ENCODE measurements around the gene TMIGD1. TPM values are rescaled to one million over a fixed set of nuclear protein-coding genes. Genes with fewer than 3 reads are reported as not detected.

TMIGD1 gene
- total and polyA plus RNA-seq, 2 of the 13 experiments (the other 11 are each of a cell fraction or from before 2014, with no cell fraction given), result not detected

DNA sequence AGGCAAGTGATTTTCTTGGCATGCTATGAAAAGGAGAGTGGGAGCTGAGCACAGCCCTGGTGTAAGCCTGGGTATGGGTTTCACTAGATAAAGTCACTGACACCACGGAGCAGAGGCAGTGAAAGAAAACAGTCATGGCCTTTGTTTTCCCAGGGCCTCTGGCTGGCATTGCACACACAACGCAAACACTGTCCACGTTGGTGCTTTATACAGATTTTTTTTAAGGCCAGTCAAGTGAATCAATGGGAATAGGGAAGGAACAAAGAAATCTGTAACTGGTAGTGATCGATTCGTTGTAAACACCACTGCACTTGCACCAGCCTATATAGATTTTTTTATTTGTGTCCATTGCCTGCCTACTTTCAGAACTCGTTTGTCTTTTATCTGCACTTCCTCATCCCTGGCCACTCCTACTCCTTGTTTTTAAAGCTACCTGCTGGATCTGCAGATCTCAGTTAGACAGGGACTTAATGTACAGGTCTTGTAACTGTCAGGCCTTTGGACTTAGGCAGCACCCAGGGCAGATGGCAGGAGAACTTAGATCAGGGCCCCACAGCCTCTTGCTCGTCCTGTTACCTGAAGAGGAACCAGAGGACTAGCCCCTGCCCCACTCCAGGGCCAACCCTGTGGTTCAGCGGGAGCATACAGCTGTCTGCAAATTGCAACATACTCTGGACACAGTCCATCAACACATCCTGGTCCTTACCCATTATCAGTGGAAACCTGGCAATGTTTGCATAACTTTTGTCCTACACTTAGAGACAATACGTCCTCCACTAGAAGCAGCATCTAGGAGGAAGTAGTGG, 10.6 kb upstream of the TMIGD1 start (continued):
- TF ChIP-seq, protein P1, sequence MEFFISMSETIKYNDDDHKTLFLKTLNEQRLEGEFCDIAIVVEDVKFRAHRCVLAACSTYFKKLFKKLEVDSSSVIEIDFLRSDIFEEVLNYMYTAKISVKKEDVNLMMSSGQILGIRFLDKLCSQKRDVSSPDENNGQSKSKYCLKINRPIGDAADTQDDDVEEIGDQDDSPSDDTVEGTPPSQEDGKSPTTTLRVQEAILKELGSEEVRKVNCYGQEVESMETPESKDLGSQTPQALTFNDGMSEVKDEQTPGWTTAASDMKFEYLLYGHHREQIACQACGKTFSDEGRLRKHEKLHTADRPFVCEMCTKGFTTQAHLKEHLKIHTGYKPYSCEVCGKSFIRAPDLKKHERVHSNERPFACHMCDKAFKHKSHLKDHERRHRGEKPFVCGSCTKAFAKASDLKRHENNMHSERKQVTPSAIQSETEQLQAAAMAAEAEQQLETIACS (CRISPR knock-in tag; IDR thresholded peaks at IDR 0.05), result no peak
- TF ChIP-seq HNRNPK (IDR thresholded peaks at IDR 0.05; ENCODE audit: low read depth, low read length, poor library complexity, severe bottlenecking) (no peak), ZNF660 (CRISPR knock-in tag; IDR thresholded peaks at IDR 0.05; ENCODE audit: borderline replicate concordance, low read depth) (no peak), HOXD1 (CRISPR knock-in tag; IDR thresholded peaks at IDR 0.05) (peak; percentile 22; the same call in 1 of the 2 replicates), ZNF468 (CRISPR knock-in tag; IDR thresholded peaks at IDR 0.05) (no peak), ZNF564 (CRISPR knock-in tag; IDR thresholded peaks at IDR 0.05) (peak; percentile 25; the same call in 1 of the 2 replicates), GLI4 (CRISPR knock-in tag; IDR thresholded peaks at IDR 0.05; ENCODE audit: borderline replicate concordance) (no peak), NFYB (CRISPR knock-in tag; IDR thresholded peaks at IDR 0.05) (no peak), ZNF367 (CRISPR knock-in tag; IDR thresholded peaks at IDR 0.05; ENCODE audit: borderline replicate concordance) (no peak), RBM22 (optimal IDR thresholded peaks at IDR 0.05; ENCODE audit: low read length) (no peak), ZNF337 (CRISPR knock-in tag; IDR thresholded peaks at IDR 0.05; ENCODE audit: borderline replicate concordance, low read depth) (no peak), ZNF549 (CRISPR knock-in tag; IDR thresholded peaks at IDR 0.05) (no peak), HNF4A (CRISPR knock-in tag; IDR thresholded peaks at IDR 0.05) (peak; percentile 96), ZNF839 (CRISPR knock-in tag; IDR thresholded peaks at IDR 0.05; ENCODE audit: borderline replicate concordance) (0 out of 2 replicates have a peak, but pooled peaks have one; percentile 43), PHF21A (CRISPR knock-in tag; IDR thresholded peaks at IDR 0.05) (peak; percentile 92), ZNF574 (CRISPR knock-in tag; IDR thresholded peaks at IDR 0.05) (peak; percentile 75), TSC22D2 (CRISPR knock-in tag; IDR thresholded peaks at IDR 0.05; ENCODE audit: borderline replicate concordance) (0 out of 2 replicates have a peak, but pooled peaks have one; percentile 73), AFF4 (CRISPR knock-in tag; IDR thresholded peaks at IDR 0.05) (no peak), SMAD9 (CRISPR knock-in tag; IDR thresholded peaks at IDR 0.05) (no peak)
